GM10248 (cell line): ENCODE measurements around the gene SPDYE1.
"Not testable (repeated sequence)": the region's sequence is repeated elsewhere in the genome, so short reads cannot be mapped to it uniquely, and the experiment has no call there.

ENCODE experiments used
- CTCF ChIA-PET: fragments of 300-600 bp; sonication (Branson Sonifier 250); formaldehyde crosslinking; extraction: SDS; loops from one replicate; lab custom pipeline; 2021; ENCODE audit warnings: antibody characterized with exemption; lab: Yijun Ruan, JAX
- POLR2A ChIA-PET: fragments of 350-650 bp; sonication (Branson Sonifier 250); formaldehyde crosslinking; extraction: SDS; loops from one replicate; lab custom pipeline; 2020; ENCODE audit warnings: antibody characterized with exemption; lab: Yijun Ruan, JAX
- DNase-seq: peaks from one replicate; pipeline ENCODE4 v3.0.0; 2012; ENCODE audit errors: extremely low spot score
- TF ChIP-seq, protein P1 (sequence below): IDR thresholded peaks from 2 replicates; pipeline ENCODE4 v1.5.1; 2012; ENCODE audit warnings: mild to moderate bottlenecking, low read depth; ENCODE audit errors: extremely low read depth, missing control alignments, control extremely low read depth

SPDYE1 gene

DNA sequence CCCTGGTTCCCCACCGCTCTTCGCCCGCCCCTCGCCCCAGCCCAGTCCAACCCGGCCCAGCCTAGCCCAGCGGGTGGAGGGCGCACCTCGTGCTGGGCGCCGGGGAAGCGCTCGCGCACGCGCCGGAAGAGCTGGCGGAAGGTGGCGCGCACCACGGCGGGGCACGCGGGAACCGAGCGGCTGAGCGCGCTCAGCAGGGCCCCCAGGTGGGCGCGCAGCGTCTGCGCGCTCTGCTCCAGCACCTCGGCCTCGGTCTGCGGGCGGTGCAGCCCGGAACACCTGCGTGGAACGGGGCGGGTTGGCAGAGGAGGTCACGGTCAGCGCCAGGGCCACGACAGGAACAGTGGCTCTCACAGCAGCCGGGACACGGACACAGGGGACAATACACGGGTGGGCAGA is 42.8 kb downstream of the SPDYE1 start:
- POLR2A ChIA-PET, CTCF ChIA-PET: not testable (repeated sequence)
- TF ChIP-seq, protein P1, sequence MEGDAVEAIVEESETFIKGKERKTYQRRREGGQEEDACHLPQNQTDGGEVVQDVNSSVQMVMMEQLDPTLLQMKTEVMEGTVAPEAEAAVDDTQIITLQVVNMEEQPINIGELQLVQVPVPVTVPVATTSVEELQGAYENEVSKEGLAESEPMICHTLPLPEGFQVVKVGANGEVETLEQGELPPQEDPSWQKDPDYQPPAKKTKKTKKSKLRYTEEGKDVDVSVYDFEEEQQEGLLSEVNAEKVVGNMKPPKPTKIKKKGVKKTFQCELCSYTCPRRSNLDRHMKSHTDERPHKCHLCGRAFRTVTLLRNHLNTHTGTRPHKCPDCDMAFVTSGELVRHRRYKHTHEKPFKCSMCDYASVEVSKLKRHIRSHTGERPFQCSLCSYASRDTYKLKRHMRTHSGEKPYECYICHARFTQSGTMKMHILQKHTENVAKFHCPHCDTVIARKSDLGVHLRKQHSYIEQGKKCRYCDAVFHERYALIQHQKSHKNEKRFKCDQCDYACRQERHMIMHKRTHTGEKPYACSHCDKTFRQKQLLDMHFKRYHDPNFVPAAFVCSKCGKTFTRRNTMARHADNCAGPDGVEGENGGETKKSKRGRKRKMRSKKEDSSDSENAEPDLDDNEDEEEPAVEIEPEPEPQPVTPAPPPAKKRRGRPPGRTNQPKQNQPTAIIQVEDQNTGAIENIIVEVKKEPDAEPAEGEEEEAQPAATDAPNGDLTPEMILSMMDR = peak; percentile 10
- DNase-seq = peak; percentile 25

DNA sequence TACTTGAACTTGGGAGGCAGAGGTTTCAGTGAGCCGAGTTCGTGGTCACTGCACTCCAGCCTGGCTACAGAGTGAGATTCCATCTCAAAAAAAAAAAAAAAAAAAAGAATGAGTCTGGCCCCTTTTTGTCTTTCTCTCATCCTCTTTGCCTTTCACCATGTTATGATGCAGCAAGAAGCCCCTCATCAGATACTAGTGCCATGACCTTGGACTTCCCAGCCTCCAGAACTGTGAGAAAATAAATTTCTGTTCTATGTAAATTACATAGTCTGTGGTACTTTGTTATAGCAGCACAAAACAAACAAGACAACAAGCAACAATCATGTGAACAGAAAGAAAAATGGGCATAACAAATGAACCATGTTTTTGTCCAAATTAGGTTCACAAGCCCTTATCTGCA is 44.5 kb downstream of the SPDYE1 start:
- TF ChIP-seq, protein P1 = no peak
- DNase-seq = no peak
- ChIA-PET POLR2A (no interaction called here), CTCF (no interaction called here)

DNA sequence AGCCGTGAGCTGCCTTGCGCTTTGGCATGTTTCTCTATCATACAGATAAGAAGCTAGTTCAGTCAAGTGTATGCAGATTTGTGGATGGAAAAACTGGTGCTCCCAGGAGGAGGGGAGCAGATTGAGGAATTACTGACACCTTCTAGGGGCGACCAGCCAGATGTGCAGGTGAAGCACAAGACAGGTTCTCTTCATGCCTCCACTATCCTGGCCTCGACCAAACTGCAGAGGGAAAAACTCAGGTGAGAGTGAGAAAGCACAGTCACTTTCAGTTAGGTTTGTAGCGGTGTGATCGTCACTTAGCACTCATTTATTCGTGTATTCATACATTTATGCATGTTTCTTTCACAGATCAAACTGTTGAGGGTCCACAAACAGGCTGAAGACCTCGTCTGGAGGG is 46.2 kb downstream of the SPDYE1 start:
- no peak for DNase-seq
- POLR2A ChIA-PET = interaction anchor here (0.7 to 1.1 kb wide), 2 partner anchors 22 to 28 kb away, joined by 3 to 4 read pairs; no protein-coding TSS in a partner anchor
- CTCF ChIA-PET = interaction anchor here (1.0 to 1.9 kb wide), 3 partner anchors 24 to 153 kb away, joined by 3 to 8 read pairs (median 3); no protein-coding TSS in a partner anchor
- TF ChIP-seq, protein P1 = no peak

DNA sequence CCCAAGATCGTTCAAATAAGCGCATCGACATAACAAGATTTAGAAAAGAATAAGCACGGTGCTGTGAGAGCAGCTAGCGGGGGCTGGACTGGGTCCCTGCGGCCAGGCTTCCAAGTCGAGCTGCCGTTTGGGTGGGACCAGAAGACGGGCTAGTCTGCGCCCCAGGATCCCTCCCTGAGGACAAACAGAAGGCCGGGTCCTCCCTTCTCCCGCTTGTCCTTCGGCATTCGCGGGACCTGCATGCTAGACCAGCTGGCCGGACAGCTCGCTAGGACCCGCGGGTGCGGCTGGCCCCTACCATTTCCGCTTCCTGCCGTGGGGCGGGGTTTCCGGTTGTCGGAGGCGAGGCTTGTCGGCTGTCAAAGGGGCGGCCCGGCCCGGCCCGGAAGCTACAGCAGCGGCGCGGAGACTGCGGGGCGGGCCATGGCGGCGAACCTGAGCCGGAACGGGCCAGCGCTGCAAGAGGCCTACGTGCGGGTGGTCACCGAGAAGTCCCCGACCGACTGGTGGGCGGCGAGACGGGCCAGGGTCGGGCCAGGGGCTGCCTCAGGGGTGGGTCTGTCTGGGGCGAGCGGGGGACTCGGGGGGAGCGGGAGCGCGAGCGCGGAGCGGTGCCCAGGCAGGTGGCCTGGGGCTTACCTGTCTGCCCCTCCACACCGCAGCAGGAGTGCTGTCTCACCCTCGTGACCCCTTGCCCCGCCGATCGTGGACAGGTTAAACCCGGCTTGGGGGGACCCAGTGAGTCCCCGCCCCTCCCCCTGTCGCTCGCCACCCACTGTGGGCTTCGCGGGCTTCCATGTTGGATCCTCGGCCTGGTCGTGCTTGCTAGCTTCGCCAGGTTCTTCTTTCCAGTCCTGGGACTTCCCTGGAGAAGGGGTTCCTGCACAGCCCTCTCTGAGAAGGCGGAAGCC is 46.9 kb downstream of the SPDYE1 start, which contains the start of gene DBNL:
Gene DBNL (plus strand): TSS at position 388 of the 911 bp plus-strand sequence. CDS start 36 bp downstream, at position 424.
- TF ChIP-seq, protein P1 = no peak
- peak; percentile 92 for DNase-seq
- ChIA-PET POLR2A (interaction anchor here (0.7 to 1.1 kb wide), 3 partner anchors 22 to 178 kb away, joined by 3 to 4 read pairs (median 3); no protein-coding TSS in a partner anchor), CTCF (interaction anchor here (1.0 to 1.9 kb wide), 3 partner anchors 25 to 152 kb away, joined by 3 to 8 read pairs (median 3); no protein-coding TSS in a partner anchor)

DNA sequence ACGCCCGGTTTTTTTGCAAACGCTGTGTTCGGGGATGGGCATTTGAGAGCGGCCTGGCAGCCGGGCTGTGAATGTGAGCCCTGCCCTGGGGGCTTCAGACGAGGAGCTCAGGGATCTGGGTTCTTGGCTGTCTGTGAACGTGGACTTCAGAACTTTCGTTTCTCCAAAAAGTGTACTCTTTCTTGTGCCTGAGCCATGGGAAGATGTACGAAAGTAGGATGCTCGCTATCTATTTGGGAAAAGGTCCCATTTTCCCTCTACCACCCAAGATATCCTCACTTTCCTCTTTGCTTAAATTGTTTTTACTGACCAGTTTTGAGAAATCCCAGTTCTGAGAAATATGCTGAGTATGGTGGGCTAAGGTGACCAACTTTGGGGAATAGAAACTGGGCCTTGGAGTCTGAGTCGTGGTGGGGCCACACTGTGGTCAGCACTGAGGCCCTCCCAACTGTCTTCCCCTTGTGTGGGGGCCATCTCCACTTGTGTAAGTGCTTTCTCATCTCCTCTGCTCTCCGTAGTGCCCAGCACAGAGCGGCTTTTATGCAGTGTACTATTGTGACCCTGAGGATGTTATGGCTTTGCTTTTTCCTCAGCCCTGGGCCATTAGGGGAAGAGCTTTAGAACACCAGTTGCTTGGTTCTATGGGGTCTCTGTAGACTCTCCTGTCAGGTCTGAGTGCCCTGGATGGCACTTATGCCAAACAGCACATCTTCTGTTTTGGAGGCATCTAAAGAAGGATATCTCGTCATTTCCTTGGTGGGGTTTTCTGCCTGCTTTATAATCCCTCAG is 47.7 kb downstream of the SPDYE1 start:
- TF ChIP-seq, protein P1 = no peak
- no peak for DNase-seq
- CTCF ChIA-PET = interaction anchor here (1.3 to 1.9 kb wide), 3 partner anchors 10 to 151 kb away, joined by 3 to 8 read pairs (median 3); no protein-coding TSS in a partner anchor
- POLR2A ChIA-PET = interaction anchor here (0.6 kb wide), 1 partner anchor 13 kb away, joined by 3 read pairs; no protein-coding TSS in a partner anchor

DNA sequence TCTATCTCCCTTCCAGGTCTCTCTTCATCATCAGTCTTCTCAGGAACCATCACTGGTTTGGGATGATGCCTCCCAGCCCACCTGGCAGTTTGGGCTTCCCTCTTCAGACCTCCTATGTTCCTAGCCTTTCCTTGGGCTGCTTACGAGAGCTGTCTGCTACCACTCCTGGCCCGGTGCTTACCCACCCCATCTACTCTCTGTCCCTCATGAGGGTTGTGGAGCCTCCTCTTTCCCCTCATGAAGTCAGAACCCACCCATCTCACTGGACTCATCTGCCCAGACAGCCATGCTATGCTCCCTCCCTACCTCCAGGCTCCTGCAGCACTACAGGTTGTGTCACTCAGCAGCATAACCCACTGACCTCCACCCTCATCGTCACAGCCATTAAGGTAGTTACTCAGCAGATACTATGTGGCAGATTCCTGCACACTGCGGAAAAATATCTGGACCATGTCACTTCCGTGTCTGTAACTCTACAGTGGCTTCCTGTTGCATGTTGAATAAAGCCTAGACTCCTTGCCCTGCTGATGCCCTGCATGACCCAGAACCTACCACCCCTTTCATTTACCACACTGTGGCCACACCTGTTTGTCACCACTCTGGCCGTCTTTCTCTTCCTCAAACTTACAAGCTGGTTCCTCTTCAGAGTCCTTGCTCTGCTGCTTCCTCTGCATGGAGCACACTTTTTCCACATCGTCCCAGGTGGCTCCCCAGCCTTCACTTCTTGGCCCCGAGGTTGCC is 48.8 kb downstream of the SPDYE1 start:
- no peak for DNase-seq
- TF ChIP-seq, protein P1 = no peak
- ChIA-PET POLR2A (interaction anchor here (0.6 kb wide), 1 partner anchor 14 kb away, joined by 3 read pairs; no protein-coding TSS in a partner anchor), CTCF (interaction anchor here (1.4 to 1.5 kb wide), 2 partner anchors 9 to 12 kb away, joined by 3 read pairs; no protein-coding TSS in a partner anchor)
